ENCODE results near the gene POLR1E. TPM values are rescaled to one million over a fixed set of nuclear protein-coding genes. Genes with fewer than 3 reads are reported as not detected.
"Not testable (repeated sequence)": the region's sequence is repeated elsewhere in the genome, so short reads cannot be mapped to it uniquely, and the experiment has no call there.

Gene POLR1E
- total and polyA plus RNA-seq, 10 of the 15 experiments (the other 5 are each of a cell fraction or from before 2014, with no cell fraction given) = 13.7 to 71.3 (median 50.4) TPM

DNA sequence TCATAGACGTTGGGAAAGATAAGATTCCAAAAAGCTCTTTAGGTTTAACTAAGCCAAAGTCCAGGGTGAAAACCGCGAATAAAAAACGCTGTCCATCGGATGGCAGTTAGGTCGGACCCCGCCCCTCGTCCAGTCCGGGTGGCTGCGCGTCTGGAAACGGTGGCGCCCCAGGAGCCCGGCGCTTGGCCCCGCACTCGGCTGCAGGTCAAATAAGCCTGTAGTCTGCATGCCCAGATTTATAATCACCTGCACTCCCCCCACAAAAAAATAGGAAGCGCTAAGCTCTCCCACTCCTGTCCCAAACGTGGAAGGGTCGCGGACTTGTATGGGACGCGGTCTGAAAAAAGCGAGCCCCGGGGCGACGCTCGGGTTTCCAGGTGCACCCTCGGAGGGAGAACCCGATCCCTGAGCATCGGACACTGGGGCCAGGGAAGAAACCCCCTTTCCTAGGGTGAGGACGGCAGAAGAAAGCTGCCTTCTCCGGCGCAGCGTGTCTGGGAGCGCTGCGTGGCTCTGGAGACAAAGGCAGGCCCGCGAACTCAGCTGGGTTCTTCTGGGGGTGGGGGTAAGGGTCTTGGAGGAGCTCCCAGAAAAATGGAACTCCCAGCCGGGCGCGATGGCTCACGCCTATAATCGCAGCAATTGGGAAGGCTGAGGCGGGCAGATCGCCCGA lies 19.6 kb upstream of the POLR1E start (continued):
- TF ChIP-seq, protein P1, sequence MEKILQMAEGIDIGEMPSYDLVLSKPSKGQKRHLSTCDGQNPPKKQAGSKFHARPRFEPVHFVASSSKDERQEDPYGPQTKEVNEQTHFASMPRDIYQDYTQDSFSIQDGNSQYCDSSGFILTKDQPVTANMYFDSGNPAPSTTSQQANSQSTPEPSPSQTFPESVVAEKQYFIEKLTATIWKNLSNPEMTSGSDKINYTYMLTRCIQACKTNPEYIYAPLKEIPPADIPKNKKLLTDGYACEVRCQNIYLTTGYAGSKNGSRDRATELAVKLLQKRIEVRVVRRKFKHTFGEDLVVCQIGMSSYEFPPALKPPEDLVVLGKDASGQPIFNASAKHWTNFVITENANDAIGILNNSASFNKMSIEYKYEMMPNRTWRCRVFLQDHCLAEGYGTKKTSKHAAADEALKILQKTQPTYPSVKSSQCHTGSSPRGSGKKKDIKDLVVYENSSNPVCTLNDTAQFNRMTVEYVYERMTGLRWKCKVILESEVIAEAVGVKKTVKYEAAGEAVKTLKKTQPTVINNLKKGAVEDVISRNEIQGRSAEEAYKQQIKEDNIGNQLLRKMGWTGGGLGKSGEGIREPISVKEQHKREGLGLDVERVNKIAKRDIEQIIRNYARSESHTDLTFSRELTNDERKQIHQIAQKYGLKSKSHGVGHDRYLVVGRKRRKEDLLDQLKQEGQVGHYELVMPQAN (conservative IDR thresholded peaks at IDR 0.05) = peak; percentile 94
- TF ChIP-seq ASH2L (IDR thresholded peaks at IDR 0.05; ENCODE audit: borderline replicate concordance, low read depth) (no peak), FOS (IDR thresholded peaks at IDR 0.05; ENCODE audit: borderline replicate concordance, extremely low read depth, insufficient read length) (no peak), MEF2B (IDR thresholded peaks at IDR 0.05; ENCODE audit: partially characterized antibody, poor library complexity, severe bottlenecking) (no peak), HDAC2 (IDR thresholded peaks at IDR 0.05) (no peak), ESRRA (IDR thresholded peaks at IDR 0.05; ENCODE audit: low read length) (no peak), SMC3 (IDR thresholded peaks at IDR 0.05; ENCODE audit: borderline replicate concordance, low read length) (no peak), SRF (IDR thresholded peaks at IDR 0.05; ENCODE audit: low read depth in 2 of 2, low read length in 2 of 2) (no peak), TARDBP (IDR thresholded peaks at IDR 0.05; ENCODE audit: borderline replicate concordance) (no peak), CREM (IDR thresholded peaks at IDR 0.05; ENCODE audit: low read depth) (no peak), PAX8 (IDR thresholded peaks at IDR 0.05) (no peak), TCF12 (IDR thresholded peaks at IDR 0.05; ENCODE audit: low read depth, low read length) (no peak), YY1 (IDR thresholded peaks at IDR 0.05; ENCODE audit: low read depth, low read length) (0 out of 2 replicates have a peak, but pooled peaks have one; percentile 24)
- TF ChIP-seq, protein P2, sequence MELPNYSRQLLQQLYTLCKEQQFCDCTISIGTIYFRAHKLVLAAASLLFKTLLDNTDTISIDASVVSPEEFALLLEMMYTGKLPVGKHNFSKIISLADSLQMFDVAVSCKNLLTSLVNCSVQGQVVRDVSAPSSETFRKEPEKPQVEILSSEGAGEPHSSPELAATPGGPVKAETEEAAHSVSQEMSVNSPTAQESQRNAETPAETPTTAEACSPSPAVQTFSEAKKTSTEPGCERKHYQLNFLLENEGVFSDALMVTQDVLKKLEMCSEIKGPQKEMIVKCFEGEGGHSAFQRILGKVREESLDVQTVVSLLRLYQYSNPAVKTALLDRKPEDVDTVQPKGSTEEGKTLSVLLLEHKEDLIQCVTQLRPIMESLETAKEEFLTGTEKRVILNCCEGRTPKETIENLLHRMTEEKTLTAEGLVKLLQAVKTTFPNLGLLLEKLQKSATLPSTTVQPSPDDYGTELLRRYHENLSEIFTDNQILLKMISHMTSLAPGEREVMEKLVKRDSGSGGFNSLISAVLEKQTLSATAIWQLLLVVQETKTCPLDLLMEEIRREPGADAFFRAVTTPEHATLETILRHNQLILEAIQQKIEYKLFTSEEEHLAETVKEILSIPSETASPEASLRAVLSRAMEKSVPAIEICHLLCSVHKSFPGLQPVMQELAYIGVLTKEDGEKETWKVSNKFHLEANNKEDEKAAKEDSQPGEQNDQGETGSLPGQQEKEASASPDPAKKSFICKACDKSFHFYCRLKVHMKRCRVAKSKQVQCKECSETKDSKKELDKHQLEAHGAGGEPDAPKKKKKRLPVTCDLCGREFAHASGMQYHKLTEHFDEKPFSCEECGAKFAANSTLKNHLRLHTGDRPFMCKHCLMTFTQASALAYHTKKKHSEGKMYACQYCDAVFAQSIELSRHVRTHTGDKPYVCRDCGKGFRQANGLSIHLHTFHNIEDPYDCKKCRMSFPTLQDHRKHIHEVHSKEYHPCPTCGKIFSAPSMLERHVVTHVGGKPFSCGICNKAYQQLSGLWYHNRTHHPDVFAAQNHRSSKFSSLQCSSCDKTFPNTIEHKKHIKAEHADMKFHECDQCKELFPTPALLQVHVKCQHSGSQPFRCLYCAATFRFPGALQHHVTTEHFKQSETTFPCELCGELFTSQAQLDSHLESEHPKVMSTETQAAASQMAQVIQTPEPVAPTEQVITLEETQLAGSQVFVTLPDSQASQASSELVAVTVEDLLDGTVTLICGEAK (IDR thresholded peaks at IDR 0.05; ENCODE audit: borderline replicate concordance) = no peak
- TF ChIP-seq, protein P3, sequence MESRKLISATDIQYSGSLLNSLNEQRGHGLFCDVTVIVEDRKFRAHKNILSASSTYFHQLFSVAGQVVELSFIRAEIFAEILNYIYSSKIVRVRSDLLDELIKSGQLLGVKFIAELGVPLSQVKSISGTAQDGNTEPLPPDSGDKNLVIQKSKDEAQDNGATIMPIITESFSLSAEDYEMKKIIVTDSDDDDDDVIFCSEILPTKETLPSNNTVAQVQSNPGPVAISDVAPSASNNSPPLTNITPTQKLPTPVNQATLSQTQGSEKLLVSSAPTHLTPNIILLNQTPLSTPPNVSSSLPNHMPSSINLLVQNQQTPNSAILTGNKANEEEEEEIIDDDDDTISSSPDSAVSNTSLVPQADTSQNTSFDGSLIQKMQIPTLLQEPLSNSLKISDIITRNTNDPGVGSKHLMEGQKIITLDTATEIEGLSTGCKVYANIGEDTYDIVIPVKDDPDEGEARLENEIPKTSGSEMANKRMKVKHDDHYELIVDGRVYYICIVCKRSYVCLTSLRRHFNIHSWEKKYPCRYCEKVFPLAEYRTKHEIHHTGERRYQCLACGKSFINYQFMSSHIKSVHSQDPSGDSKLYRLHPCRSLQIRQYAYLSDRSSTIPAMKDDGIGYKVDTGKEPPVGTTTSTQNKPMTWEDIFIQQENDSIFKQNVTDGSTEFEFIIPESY (IDR thresholded peaks at IDR 0.05) = no peak

DNA sequence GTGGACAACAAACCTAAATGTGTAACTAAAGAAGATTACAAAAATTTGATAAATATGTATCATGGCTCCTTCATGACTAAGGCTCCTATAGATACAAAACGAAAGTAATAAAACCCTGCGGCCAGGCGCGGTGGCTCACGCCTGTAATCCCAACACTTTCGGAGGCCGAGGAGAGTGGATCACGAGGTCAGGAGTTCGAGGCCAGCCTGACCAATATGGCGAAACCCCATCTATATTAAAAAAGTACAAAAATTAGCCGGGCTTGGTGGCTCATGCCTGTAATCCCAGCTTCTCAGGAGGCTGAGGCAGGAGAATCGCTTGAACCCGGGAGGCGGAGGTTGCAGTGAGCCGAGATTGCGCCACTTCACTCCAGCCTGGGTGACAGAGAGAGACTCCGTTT lies 18.2 kb upstream of the POLR1E start:
- H3K36me3 ChIP-seq (ENCODE audit: control insufficient read depth in 2 of 2, insufficient read depth in 2 of 2, low read length in 1 of 2); H3K4me2 ChIP-seq (ENCODE audit: control insufficient read depth, insufficient read depth); FAIRE-seq; CTCF ChIA-PET; in situ Hi-C loops (cut with MboI); H3K4me3 ChIP-seq; ATAC-seq; H3K4me1 ChIP-seq (ENCODE audit: control insufficient read depth, insufficient read depth, low read length); POLR2A ChIA-PET; H2AFZ ChIP-seq (ENCODE audit: control insufficient read depth, low read depth, low read length); H4K20me1 ChIP-seq (ENCODE audit: control insufficient read depth, insufficient read depth); H3K9ac ChIP-seq (ENCODE audit: control insufficient read depth, insufficient read depth, low read length); BruUV-seq (replicated peaks); H3K27ac ChIP-seq (ENCODE audit: control insufficient read depth, insufficient read depth); H3K9me3 ChIP-seq (replicated peaks; ENCODE audit: control insufficient read depth, insufficient read depth, low read length); DNase-seq (ENCODE audit: low read depth, low spot score); H3K27me3 ChIP-seq (replicated peaks in 1 of 2; ENCODE audit: control insufficient read depth in 2 of 2, insufficient read depth in 2 of 2, low read length in 1 of 2): not testable (repeated sequence)
- ChIA-PET RAD21 (ENCODE audit: unreplicated experiment) (interaction anchor here (0.7 kb wide), 1 partner anchor 9 kb away, joined by 4 read pairs; no protein-coding TSS in a partner anchor), SMC1A (ENCODE audit: uncharacterized antibody, unreplicated experiment) (interaction anchor here (0.7 kb wide), 1 partner anchor 167 kb away, joined by 3 read pairs; no protein-coding TSS in a partner anchor)
- intact Hi-C loops (cut with micrococcal nuclease; ENCODE audit: unreplicated experiment) = loop anchor here (5.0 to 10.0 kb wide), 2 partner anchors 435 to 597 kb away; partner anchors contain the start of genes PAX5 and SHB
- H3K79me2 ChIP-seq (ENCODE audit: control insufficient read depth, insufficient read depth, low read length) = peaks cover 25% of the 10 kb centered on the region
- 93% methylated on average over 16 of the region's 17 CpGs for WGBS (ENCODE audit: insufficient coverage, insufficient replicate concordance, low lambda C conversion rate, missing lambda C conversion rate)

Measured in GM12878 (cell line).